Spleen (tissue), 11 donors: ENCODE results near the gene TMC7. TPM values are rescaled to one million over a fixed set of nuclear protein-coding genes. Genes with fewer than 3 reads are reported as not detected.
"Not testable (repeated sequence)": the region's sequence is repeated elsewhere in the genome, so short reads cannot be mapped to it uniquely, and the experiment has no call there.

Experiments
- DNase-seq: peaks from one replicate; pipeline ENCODE4 v3.0.0-alpha.2; 2020
- H3K27ac ChIP-seq, 8 donors: fragments of 200-600 bp; sonication (generic) in 7 of 8; 1 replicate in 4 of 8; 2 replicates in 4 of 8; pipeline versions ENCODE4 v1.5.0 to v1.8.0; 2016 to 2021; ENCODE audit warnings: inconsistent platforms in 4 of 8, mild to moderate bottlenecking in 4 of 8, moderate library complexity in 1 of 8
- H3K27me3 ChIP-seq, 7 donors: fragments of 200-600 bp; sonication (generic) in 6 of 7; replicated peaks in 1 of 7; 1 replicate in 4 of 7; 2 replicates in 3 of 7; pipeline versions ENCODE4 v1.5.0 to v1.8.0; 2016 to 2021; ENCODE audit warnings: inconsistent platforms in 3 of 7, mild to moderate bottlenecking in 1 of 7
- H3K36me3 ChIP-seq, 6 donors: fragments of 200-600 bp; sonication (generic) in 5 of 6; 1 replicate in 4 of 6; 2 replicates in 2 of 6; pipeline versions ENCODE4 v1.5.0 to v1.8.0; 2016 to 2021; ENCODE audit warnings: inconsistent platforms in 2 of 6
- H3K4me1 ChIP-seq, 6 donors: fragments of 200-600 bp; sonication (generic) in 5 of 6; 1 replicate in 3 of 6; 2 replicates in 3 of 6; pipeline versions ENCODE4 v1.5.0 to v1.8.0; 2016 to 2021; ENCODE audit warnings: inconsistent platforms in 3 of 6
- H3K4me3 ChIP-seq, 8 donors: fragments of 200-600 bp; sonication (generic) in 7 of 8; 1 replicate in 4 of 8; 2 replicates in 4 of 8; pipeline versions ENCODE4 v1.5.0 to v1.8.0; 2016 to 2021; ENCODE audit warnings: inconsistent platforms in 4 of 8, mild to moderate bottlenecking in 4 of 8, moderate library complexity in 2 of 8
- H3K9me3 ChIP-seq, 8 donors: fragments of 200-600 bp; sonication (generic) in 7 of 8; 1 replicate in 4 of 8; 2 replicates in 4 of 8; pipeline versions ENCODE4 v1.5.0 to v1.8.0; 2016 to 2021; ENCODE audit warnings: inconsistent platforms in 4 of 8
- CTCF ChIP-seq, 11 experiments: fragments of 200-600 bp in 7 of 11; fragments of 450-650 bp in 4 of 11; sonication (generic) in 4 of 11; IDR thresholded peaks in 8 of 11; conservative IDR thresholded peaks in 3 of 11; 1 replicate in 7 of 11; 2 replicates in 4 of 11; pipeline versions ENCODE4 v1.4.0 to v1.8.0; 2016 to 2021; ENCODE audit warnings: antibody characterized with exemption in 11 of 11, inconsistent platforms in 4 of 11, mild to moderate bottlenecking in 1 of 11
- POLR2A ChIP-seq, 3 donors: fragments of 450-650 bp; IDR thresholded peaks; one replicate each; pipeline ENCODE4 v1.5.1; 2017; ENCODE audit warnings: antibody characterized with exemption in 3 of 3, mild to moderate bottlenecking in 1 of 3
- POLR2AphosphoS5 ChIP-seq, 3 donors: sonication (generic); formaldehyde crosslinking; IDR thresholded peaks; one replicate each; pipeline ENCODE4 v1.5.1; 2017; ENCODE audit warnings: antibody characterized with exemption in 3 of 3
- WGBS, 5 donors: extraction: QIAGEN DNeasy Blood & Tissue Kit in 3 of 5; methylation state at CpG; one replicate each; pipeline versions ENCODE4 v1.1.5 to v1.1.7; 2013 to 2018; 5-methylcytosine and 5-hydroxymethylcytosine counted together
- intact Hi-C: fragments of 100-400 bp; cut with DNase I; formaldehyde crosslinking; loops from one replicate; pipeline ENCODE4 v1.15.0; 2023; ENCODE audit warnings: low total_unique reads
- polyA plus RNA-seq, 3 donors: library from polyadenylated mRNA; stranded (reverse); fragments of 200-250 nt; gene quantifications; one replicate each; pipeline ENCODE4 v1.2.1, GENCODE V29; 2013
- total RNA-seq, 7 donors: library from RNA; depleted of rRNA in 3 of 7; stranded (reverse); fragments of >200 nt in 3 of 7; fragmentation: NEBNext Ultra II Directional in 4 of 7; extraction: Animal tissue kit (Norgen Biotek cat#: 25700) in 4 of 7; gene quantifications; one replicate each; pipeline versions ENCODE4 v1.1.0 to v1.2.1, GENCODE V29; 2016 to 2021
- donor health status: healthy with polysubstance abuse.
- donor health status: DM: no; HTN: no; CAD: no; lungs with moderate emphysema.
- donor health status: DM: no; HTN: no; CAD: no.
- donor health status: Bipolar disorder and iron deficiency.
- donor health status: healthy.
- donor health status: DM: no; HTN: no; CAD: no.
- donor health status: DM: yes; HTN: yes; CAD: no.

Gene TMC7
- total and polyA plus RNA-seq, 10 donors, result 0.15 to 0.60 (median 0.37) TPM

- DNase-seq, result peak; percentile 1
- intact Hi-C loops, result loop anchor here (10.0 kb wide), 1 partner anchor 90 kb away; no protein-coding TSS in a partner anchor
- Histone ChIP-seq H3K4me3 (peak overlapping the region in 5 of 8 donors; percentile 28 to 69 (median 39)), H3K9me3 (no peaks in the 10 kb centered on the region), H3K27ac (peak overlapping the region in 1 of 8 donors; percentile 57), H3K36me3 (no peaks in the 10 kb centered on the region), H3K4me1 (peaks cover 0 to 13% (median 10%) of the 10 kb centered on the region in 6 donors), H3K27me3 (peaks cover 0 to 48% (median 11%) of the 10 kb centered on the region in 7 donors)
- no peak for TF ChIP-seq POLR2AphosphoS5 (IDR thresholded peaks at IDR 0.05)
- no peak for TF ChIP-seq POLR2A (IDR thresholded peaks at IDR 0.05)
- TF ChIP-seq CTCF (IDR thresholded peaks at IDR 0.05 in 8 of 11, conservative IDR thresholded peaks at IDR 0.05 in 3 of 11), result no peak
- 77 to 85% (median 80%) methylated on average over 11 of the region's 11 CpGs for WGBS, 5 donors
Observed at GRCh38 chr16:18984435-18985005, 786 bp downstream of the TMC7 start.

- intact Hi-C loops, result loop anchor here (10.0 kb wide), 1 partner anchor 90 kb away; no protein-coding TSS in a partner anchor
- DNase-seq, H3K9me3 ChIP-seq, H3K4me3 ChIP-seq, H3K36me3 ChIP-seq, H3K27ac ChIP-seq: not testable (repeated sequence)
- Histone ChIP-seq H3K4me1 (peaks cover 0 to 13% (median 10%) of the 10 kb centered on the region in 6 donors), H3K27me3 (peaks cover 0 to 41% (median 11%) of the 10 kb centered on the region in 7 donors)
- 84 to 100% (median 91%) methylated on average over 1 of the region's 1 CpG for whole genome bisulfite sequencing, 5 donors
Observed at GRCh38 chr16:18985256-18985655, 1.5 kb downstream of the TMC7 start.

GRCh38 chr16:18991731-18992130 lies 8.0 kb downstream of the TMC7 start:
- intact Hi-C loops, H3K27ac ChIP-seq, DNase-seq, H3K4me3 ChIP-seq, H3K27me3 ChIP-seq, H3K4me1 ChIP-seq, H3K36me3 ChIP-seq: not testable (repeated sequence)
- H3K9me3 ChIP-seq, result peaks cover 0 to 21% (median 18%) of the 10 kb centered on the region in 8 donors
- WGBS, 5 donors, result 89 to 97% (median 95%) methylated on average over 9 of the region's 9 CpGs

GRCh38 chr16:18993531-18993930 lies 9.8 kb downstream of the TMC7 start:
- not testable (repeated sequence) for H3K4me3 ChIP-seq

GRCh38 chr16:18994181-18994580 lies 10.4 kb downstream of the TMC7 start:
- 76 to 94% (median 89%) methylated on average over 7 of the region's 7 CpGs for WGBS, 5 donors
- H3K4me3 ChIP-seq, H3K27me3 ChIP-seq, H3K27ac ChIP-seq, intact Hi-C loops, H3K36me3 ChIP-seq, DNase-seq, H3K4me1 ChIP-seq: not testable (repeated sequence)
- H3K9me3 ChIP-seq, result peaks cover 0 to 21% (median 18%) of the 10 kb centered on the region in 8 donors

More at GRCh38 chr16:18993531-18993930, 9.8 kb downstream of the TMC7 start:
- H3K27ac ChIP-seq, H3K36me3 ChIP-seq, intact Hi-C loops, H3K27me3 ChIP-seq, H3K4me1 ChIP-seq, DNase-seq: not testable (repeated sequence)
- H3K9me3 ChIP-seq, result peaks cover 0 to 21% (median 18%) of the 10 kb centered on the region in 8 donors
- 81 to 88% (median 84%) methylated on average over 3 of the region's 3 CpGs for WGBS, 5 donors

- peak; percentile 32 for DNase-seq
- intact Hi-C loops, result not testable (repeated sequence)
- 80 to 90% (median 84%) methylated on average over 11 to 12 of the region's 12 CpGs for WGBS, 5 donors
Observed at GRCh38 chr16:18995406-18995805, 11.7 kb downstream of the TMC7 start.

GRCh38 chr16:18996536-18996935 lies 12.8 kb downstream of the TMC7 start:
- H3K27me3 ChIP-seq, H3K4me3 ChIP-seq, H3K36me3 ChIP-seq, intact Hi-C loops, H3K27ac ChIP-seq, H3K4me1 ChIP-seq: not testable (repeated sequence)
- DNase-seq, result peak; percentile 19
- H3K9me3 ChIP-seq, result peaks cover 0 to 21% (median 18%) of the 10 kb centered on the region in 8 donors
- 84 to 90% (median 85%) methylated on average over 9 of the region's 9 CpGs for WGBS, 5 donors

More at GRCh38 chr16:18995406-18995805, 11.7 kb downstream of the TMC7 start:
- H3K4me3 ChIP-seq, H3K4me1 ChIP-seq, H3K36me3 ChIP-seq, H3K27ac ChIP-seq, H3K27me3 ChIP-seq: not testable (repeated sequence)
- peaks cover 0 to 21% (median 18%) of the 10 kb centered on the region in 8 donors for H3K9me3 ChIP-seq

GRCh38 chr16:18997001-18997400 lies 13.3 kb downstream of the TMC7 start:
- intact Hi-C loops, H3K4me3 ChIP-seq, H3K4me1 ChIP-seq, H3K36me3 ChIP-seq, H3K27me3 ChIP-seq, H3K27ac ChIP-seq: not testable (repeated sequence)
- peak; percentile 28 for DNase-seq
- peaks cover 0 to 21% (median 18%) of the 10 kb centered on the region in 8 donors for H3K9me3 ChIP-seq
- 88 to 94% (median 92%) methylated on average over 9 of the region's 9 CpGs for WGBS, 5 donors
